Measurements from ENCODE around the gene TEX101.

DNA sequence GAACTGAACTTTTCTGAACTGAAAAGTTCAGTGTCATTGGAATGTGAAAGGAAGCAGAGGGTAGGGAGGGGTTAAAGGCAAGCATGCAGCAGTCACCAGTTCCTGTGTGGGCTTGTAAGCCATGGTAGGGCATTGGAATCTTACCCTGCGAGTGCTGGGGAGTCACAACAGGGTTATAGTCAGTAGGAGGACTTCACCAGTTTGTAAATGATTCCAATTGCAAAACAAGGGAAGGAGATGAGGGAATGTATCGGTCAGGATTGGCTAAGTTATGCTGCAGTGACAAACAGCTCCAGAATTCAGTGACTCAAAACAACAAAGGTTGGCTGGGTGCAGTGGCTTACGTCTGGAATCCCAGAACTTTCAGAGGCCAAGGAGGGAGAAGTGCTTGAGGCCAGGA, 37.9 kb downstream of the TEX101 start:
- TF ChIP-seq, protein P1, sequence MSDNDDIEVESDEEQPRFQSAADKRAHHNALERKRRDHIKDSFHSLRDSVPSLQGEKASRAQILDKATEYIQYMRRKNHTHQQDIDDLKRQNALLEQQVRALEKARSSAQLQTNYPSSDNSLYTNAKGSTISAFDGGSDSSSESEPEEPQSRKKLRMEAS (IDR thresholded peaks at IDR 0.05): no peak
- TF ChIP-seq CREB1 (IDR thresholded peaks at IDR 0.05; ENCODE audit: low read depth) (no peak), EGR1 (IDR thresholded peaks at IDR 0.05) (no peak), CEBPB (IDR thresholded peaks at IDR 0.05) (no peak), RAD21 (IDR thresholded peaks at IDR 0.05; ENCODE audit: low read depth) (no peak)

Data from Ishikawa (cell line).